ENCODE measurements around the gene MTCH2.
"Not testable (repeated sequence)": the region's sequence is repeated elsewhere in the genome, so short reads cannot be mapped to it uniquely, and the experiment has no call there.

MTCH2 gene

DNA sequence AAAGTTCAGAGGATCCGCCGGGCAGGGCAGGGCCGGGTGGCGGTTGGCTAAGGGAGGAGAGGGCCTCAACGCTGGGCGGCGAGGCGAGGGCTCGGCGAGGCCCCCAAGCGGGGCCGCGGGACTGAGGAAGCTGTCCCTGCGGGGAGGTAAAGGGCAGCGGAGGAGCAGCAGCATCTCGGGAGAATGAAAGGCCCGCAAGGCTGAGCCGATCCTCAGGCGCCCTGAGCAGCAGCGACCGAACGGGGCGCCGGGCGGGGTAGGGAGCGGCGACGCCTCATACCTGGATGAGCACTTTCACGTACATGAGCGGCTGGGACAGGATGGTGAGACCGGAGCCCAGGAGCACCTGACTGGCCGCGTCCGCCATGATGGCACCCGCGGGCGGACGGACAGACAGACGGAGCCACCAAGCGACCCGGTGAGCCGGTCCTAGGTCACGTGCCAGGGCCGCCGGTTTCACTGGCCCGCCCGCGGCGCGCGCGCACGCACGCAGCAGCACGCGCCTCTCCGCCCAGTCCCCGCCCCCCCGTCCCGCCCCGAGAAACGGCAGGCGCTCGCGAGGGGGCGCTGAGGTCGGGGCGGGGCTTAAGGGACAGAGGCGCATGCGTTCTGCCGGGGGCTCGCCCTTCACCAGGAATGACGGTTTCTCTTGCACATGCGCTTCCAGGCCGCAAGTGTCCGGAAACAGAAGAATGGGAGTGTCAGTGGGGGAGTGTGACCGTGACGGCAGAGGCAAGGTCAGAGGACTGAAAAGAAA, at the start of gene MTCH2:
Gene MTCH2, minus strand, starts transcription at position 461 of the 757 bp plus-strand sequence. Its CDS starts 94 bp downstream, at position 367.
- peak; percentile 98 for DNase-seq

DNA sequence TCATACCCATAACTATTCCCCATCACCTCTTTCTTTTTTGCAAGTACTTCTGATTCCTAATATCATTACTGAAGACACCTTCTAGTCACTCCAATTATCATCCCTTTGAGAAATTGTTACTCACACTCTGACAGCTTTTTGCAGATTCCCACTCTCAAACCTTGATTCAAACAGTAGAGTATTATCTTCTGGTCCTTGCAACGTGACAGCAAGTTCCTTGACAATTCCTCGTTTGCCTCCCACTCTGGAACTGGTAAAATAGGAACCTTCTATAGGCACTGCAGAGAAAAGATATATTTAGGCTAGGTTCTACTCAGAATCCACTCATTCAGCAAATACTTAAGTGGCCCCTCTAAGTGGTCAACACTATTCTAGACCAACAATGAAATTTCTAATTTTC, 49.6 kb upstream of the MTCH2 start:
- no peak for DNase-seq

- DNase-seq: no peak
These were observed 47.1 kb upstream of the MTCH2 start for GRCh38 chr11:47689480-47689879.

DNA sequence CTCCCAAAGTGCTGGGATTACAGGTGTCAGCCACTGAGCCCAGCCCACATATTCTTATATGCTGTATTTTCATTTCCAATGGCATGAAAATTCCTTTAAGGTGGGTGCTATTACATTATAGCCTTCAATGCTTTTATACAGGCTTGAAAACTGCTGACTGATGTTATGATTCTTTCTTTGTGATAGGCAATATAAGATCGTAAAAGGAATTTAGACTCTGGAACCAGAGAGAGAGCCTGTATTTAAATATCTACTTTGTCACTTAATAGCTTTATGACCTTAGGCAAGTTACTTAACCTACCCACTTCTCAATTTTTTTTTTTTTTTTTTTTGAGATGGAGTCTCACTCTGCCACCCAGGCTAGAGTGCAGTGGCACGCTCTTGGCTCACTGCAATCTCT, 46.6 kb upstream of the MTCH2 start:
- no peak for DNase-seq

DNA sequence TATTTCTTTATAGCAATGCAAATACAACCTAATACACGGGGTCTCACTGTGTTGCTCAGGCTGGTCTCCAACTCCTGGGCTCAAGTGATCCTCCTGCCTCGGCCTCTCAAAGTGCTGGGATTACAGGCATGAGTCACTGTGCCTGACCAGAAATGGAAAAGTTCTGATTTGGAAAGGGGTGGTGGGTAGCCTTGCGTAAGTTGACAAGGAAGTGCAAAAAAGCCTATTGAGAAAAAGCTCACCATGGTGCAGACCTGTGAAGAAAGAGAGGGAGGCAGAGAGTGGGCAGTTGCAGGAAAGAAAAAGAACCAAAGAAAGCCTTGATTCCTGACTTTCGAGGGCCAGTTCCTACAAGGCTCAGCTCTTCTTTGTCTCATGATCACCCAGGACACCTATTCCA, 45.8 kb upstream of the MTCH2 start:
- no peak for DNase-seq

GRCh38 chr11:47686704-47687103, 44.3 kb upstream of the MTCH2 start:
- not testable (repeated sequence) for DNase-seq

DNA sequence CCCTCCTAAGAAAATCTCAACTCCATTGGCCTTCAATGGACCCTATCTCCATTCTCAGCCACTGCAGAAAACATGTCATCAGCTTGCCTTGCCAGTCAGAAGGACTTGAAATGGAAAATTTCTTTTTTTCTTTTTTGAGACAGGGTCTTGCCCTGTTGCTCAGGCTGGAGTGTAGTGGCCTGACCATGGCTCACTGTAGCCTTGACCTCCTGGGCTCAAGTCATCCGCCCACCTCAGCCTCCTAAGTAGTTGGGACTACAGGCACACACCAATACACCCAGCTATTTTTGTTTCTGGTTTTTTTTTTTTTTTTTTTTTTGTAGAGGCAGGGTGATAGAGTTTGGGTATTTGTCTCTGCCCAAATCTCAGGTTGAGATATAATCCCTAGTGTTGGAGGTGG, 43.8 kb upstream of the MTCH2 start:
- DNase-seq: no peak

DNA sequence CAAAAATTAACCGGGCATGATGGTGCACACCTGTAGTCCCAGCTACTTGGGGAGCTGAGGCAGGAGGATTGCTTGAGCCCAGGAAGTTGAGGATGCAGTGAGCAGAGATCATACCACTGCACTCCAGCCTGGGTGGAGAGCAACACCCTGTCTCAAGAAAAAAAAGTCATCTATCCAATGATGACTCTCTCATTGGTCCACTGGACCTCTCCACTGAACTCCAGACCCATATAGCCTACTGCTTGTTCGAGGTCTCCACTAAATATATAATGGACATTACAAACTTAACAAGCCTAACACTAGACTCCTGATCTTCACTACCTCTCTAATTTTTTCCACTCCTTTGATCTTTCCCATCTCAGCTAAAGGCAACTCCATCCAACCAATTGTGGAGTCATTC, 33.5 kb upstream of the MTCH2 start:
- DNase-seq: no peak

GRCh38 chr11:47672283-47672730, 29.9 kb upstream of the MTCH2 start:
- no peak for DNase-seq

GRCh38 chr11:47669856-47670255, 27.5 kb upstream of the MTCH2 start:
- DNase-seq: no peak

DNA sequence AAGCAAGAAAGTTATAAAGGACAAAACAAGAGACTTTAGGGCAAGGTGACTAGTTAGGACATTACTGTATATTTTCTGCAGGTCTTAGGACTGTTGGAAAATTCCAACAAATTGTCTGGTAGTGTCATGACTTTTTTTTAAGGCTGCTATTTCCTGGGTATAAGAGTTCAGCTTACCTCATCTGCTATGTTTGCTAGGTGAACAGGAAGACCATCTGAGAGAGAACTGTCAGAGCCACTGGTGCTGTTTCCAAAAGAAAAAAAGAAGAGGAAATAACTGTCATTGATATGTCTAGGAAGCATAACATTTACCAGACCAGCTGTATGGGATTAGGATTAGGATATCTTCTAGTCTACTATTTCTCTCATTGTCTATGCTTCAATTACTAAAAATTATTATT, 26.3 kb upstream of the MTCH2 start:
- no peak for DNase-seq

- no peak for DNase-seq
These were observed 25.2 kb upstream of the MTCH2 start for GRCh38 chr11:47667555-47667954.

GRCh38 chr11:47667135-47667534, 24.8 kb upstream of the MTCH2 start:
- DNase-seq: no peak

DNA sequence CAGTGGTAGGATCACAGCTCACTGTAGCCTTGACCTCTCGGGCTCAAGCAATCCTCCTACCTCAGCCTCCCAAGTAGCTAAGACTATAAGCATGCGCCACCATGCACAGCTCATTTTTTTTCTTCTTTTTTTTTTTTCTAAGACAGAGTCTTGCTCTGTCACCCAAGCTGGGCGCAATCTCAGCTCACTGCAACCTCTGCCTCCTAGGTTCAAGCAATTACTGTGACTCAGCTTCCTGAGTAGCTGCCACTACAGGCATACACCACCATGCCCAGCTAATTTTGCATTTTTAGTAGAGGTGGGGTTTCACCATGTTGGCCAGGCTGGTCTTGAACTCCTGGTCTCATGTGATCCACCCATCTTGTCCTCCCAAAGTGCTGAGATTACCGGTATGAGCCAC, 22.6 kb upstream of the MTCH2 start:
- peak; percentile 63 for DNase-seq

GRCh38 chr11:47661245-47661644, 18.9 kb upstream of the MTCH2 start:
- DNase-seq: no peak

- no peak for DNase-seq
These were observed 16.9 kb upstream of the MTCH2 start for GRCh38 chr11:47659276-47659675.

DNA sequence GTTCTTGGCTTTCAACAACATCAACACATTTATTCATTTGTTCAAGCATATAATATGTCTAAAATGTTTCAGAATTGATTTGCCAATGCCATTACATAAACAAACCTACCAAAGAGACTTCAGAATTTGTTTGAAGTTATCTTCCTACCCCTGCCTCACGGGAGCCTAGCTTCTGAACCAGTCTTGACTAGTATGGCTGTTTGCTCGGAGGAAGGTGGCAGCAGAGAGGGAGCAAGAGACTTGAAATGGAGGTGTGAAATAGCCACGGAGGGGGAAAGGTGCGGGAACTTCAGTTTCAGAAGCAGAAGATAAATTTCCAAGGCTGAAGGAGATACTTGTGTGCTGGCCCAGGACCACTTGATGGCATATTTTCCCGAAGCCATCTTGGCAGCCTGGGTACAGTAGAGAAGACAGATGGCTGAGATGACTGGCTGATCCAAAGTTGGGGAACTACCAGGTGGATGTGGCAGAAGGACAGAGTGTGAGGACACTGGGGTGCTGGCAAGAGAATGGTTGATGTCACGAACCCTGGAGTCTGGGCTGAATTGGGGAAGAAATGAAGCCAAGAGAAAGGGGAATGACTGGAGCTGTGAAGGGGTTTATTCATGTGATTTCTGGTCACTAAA, 14.0 kb upstream of the MTCH2 start:
- DNase-seq: no peak

DNA sequence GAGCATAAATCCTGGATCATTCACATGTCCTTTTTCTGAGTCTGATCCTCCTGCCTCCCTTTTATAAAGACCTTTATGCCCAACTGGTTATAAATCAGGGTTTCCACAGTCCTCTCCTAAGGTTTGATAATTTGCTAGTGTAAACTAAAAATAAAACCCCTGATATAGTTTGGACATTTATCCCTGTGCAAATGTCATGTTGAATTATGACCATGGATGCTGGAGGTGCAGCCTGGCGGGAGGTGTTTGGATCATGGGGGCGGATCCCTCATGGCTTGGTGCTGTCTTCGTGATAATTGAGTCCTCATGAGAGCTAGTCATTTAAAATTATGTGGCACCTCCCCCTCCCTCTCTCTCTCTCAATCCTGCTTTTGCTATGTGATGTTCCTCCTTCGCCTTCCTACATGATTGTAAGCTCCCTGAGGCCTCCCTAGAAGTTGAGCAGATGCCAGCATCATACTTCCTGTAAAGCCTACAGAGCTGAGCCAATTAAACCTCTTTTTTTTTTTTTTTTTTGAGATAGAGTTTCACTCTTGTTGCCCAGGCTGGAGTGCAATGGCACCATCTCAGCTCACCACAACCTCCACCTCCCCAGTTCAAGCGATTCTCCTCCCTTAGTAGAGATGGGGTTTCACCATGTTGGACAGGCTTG, 9.6 kb upstream of the MTCH2 start:
- DNase-seq: no peak

GRCh38 chr11:47649276-47649675, 6.9 kb upstream of the MTCH2 start:
- DNase-seq: no peak

DNA sequence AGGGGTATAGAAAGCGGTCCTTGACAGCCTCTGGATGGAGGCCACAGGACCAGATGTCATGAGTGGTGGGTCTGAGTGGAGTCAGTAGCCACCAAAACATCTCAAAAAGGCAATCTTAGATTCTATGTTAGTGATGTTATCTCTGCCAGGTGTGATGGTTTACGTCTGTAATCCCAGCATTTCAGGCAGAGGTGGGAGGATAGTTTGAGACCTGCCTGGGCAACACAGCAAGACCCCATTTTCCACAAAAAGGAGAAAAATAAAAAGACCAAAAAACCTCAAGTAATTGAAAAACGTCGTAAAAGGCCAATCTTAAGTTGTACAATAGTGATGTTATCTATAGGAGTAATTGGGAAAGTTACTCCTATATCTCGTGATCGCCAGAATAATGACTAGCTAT, 3.7 kb upstream of the MTCH2 start:
- DNase-seq: no peak

GRCh38 chr11:47645500-47645899, 3.1 kb upstream of the MTCH2 start:
- DNase-seq: no peak

DNA sequence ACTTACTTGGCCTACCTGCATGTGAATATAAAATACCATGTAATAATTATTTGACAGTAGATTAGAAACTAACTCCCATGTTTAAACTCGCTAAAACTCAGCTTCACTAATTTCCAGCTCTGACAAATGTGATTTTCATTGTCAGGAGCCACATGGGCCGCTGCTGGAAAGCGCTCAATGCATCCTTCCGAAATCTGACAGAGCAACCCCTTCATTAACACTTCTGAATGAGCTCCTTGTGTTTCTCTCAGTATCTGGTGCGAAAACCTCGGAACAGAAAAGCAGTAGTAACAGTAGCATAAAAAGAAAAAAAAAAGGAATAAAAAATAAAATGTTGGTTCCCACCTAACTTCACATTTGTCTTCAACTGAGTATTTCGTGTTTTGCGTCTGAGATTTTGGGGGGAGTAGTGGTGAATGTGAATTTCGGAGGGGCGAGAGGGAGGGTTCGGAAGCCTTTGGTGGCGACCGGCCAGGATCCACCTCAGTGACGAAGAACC, 710 bp downstream of the MTCH2 start:
- no peak for DNase-seq

GRCh38 chr11:47640506-47640905, 1.9 kb downstream of the MTCH2 start:
- not testable (repeated sequence) for DNase-seq

DNA sequence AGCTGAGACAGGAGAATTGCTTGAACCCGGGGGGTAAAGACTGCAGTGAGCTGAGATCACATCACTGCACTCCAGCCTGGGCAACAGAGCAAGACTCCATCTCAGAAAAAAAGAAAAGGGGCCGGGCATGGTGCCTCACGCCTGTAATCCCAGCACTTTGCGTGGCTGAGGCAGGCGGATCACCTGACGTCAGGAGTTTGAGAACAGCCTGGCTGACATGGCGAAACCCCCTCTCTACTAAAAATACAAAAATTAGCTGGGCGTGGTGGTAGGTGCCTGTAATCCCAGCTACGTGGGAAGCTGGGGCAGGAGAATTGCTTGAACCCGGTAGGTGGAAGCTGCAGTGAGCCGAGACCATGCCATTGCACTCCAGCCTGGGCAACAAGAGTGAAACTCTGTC, 6.0 kb downstream of the MTCH2 start:
- not testable (repeated sequence) for DNase-seq
